GM12878 (cell line): ENCODE data around the gene POR. TPM values are rescaled to one million over a fixed set of nuclear protein-coding genes. Genes with fewer than 3 reads are reported as not detected.
A peak's percentile ranks its signal among the peaks of the same experiment; 100 is the strongest.

ENCODE experiments used
- ATAC-seq: fragments of 200-7000 bp; cut with Tn5 transposase; 3 replicates; pipeline ENCODE4 v1.9.1; 2020; ENCODE audit warnings: mild to moderate bottlenecking, moderate library complexity
- BruUV-seq: library from RNA; stranded (reverse); fragments of 400-500 nt; replicated peaks from 2 replicates; lab custom pipeline; 2021; lab: Mats Ljungman, UMichigan
- CTCF ChIA-PET: fragments of 300-600 bp; sonication (Branson Sonifier 250); formaldehyde crosslinking; extraction: SDS; loops from one replicate; lab custom pipeline; 2021; ENCODE audit warnings: inconsistent platforms; lab: Yijun Ruan, JAX
- POLR2A ChIA-PET: fragments of 350-600 bp; formaldehyde crosslinking; extraction: SDS; loops from one replicate; lab custom pipeline; 2021; ENCODE audit warnings: inconsistent platforms; lab: Charles Lee
- RAD21 ChIA-PET: fragments of 300-600 bp; sonication (Branson Sonifier 250); formaldehyde crosslinking; loops from one replicate; lab custom pipeline; 2023; ENCODE audit warnings: antibody characterized with exemption; ENCODE audit not compliant: unreplicated experiment; lab: Charles Lee
- SMC1A ChIA-PET: fragments of 300-600 bp; sonication (Branson Sonifier 250); formaldehyde crosslinking; loops from one replicate; lab custom pipeline; 2023; ENCODE audit not compliant: unreplicated experiment, uncharacterized antibody; lab: Charles Lee
- DNase-seq: peaks from one replicate; pipeline ENCODE4 v3.0.0-alpha.2; 2011; ENCODE audit warnings: low read depth, low spot score
- FAIRE-seq: peaks from 3 replicates; lab custom pipeline; 2011; peaks lifted over from hg19 to GRCh38; lab: Jason Lieb, UNC
- H2AFZ ChIP-seq: 2 replicates; pipeline ENCODE4 v1.6.0; 2011; ENCODE audit warnings: low read depth, low read length, control low read depth; ENCODE audit not compliant: control insufficient read depth
- H3K27ac ChIP-seq: 2 replicates; pipeline ENCODE4 v1.5.1; 2011; ENCODE audit warnings: control low read depth; ENCODE audit not compliant: control insufficient read depth, insufficient read depth
- H3K27me3 ChIP-seq, 2 experiments: replicated peaks in 1 of 2; 2 replicates each; pipeline versions ENCODE4 v1.6.0 to v1.6.1; 2011; ENCODE audit warnings: low read length in 1 of 2; ENCODE audit not compliant: control insufficient read depth in 2 of 2, insufficient read depth in 2 of 2
- H3K36me3 ChIP-seq, 2 experiments: 2 replicates each; pipeline ENCODE4 v1.5.1; 2011; ENCODE audit warnings: low read length in 1 of 2; ENCODE audit not compliant: control insufficient read depth in 2 of 2, insufficient read depth in 2 of 2
- H3K4me1 ChIP-seq: 2 replicates; pipeline ENCODE4 v1.6.1; 2011; ENCODE audit warnings: mild to moderate bottlenecking, low read length, moderate library complexity, mixed read lengths; ENCODE audit not compliant: control insufficient read depth, insufficient read depth
- H3K4me2 ChIP-seq: 2 replicates; pipeline ENCODE4 v1.6.0; 2011; ENCODE audit warnings: control low read depth; ENCODE audit not compliant: control insufficient read depth, insufficient read depth
- H3K4me3 ChIP-seq: fragments of 200-600 bp; sonication (generic); 2 replicates; pipeline ENCODE4 v1.5.1; 2016
- H3K79me2 ChIP-seq: 2 replicates; pipeline ENCODE4 v1.6.0; 2011; ENCODE audit warnings: low read length; ENCODE audit not compliant: control insufficient read depth, insufficient read depth
- H3K9ac ChIP-seq: 2 replicates; pipeline ENCODE4 v1.8.0; 2011; ENCODE audit warnings: low read length, control low read depth, mixed read lengths; ENCODE audit not compliant: control insufficient read depth, insufficient read depth
- H3K9me3 ChIP-seq: replicated peaks from 3 replicates; pipeline ENCODE4 v1.5.1; 2011; ENCODE audit warnings: mild to moderate bottlenecking, low read length; ENCODE audit not compliant: control insufficient read depth, insufficient read depth
- H4K20me1 ChIP-seq: 2 replicates; pipeline ENCODE4 v1.6.0; 2011; ENCODE audit not compliant: control insufficient read depth, insufficient read depth
- CEBPZ ChIP-seq: fragments of 150-350 bp; IDR thresholded peaks from 2 replicates; pipeline ENCODE4 v1.6.1; 2016; ENCODE audit warnings: low read depth, low read length
- EED ChIP-seq: sonication (generic); IDR thresholded peaks from 2 replicates; pipeline ENCODE4 v1.6.1; 2016; ENCODE audit warnings: antibody characterized with exemption, low read depth
- IRF5 ChIP-seq: fragments of 450-650 bp; IDR thresholded peaks from 2 replicates; pipeline ENCODE4 v1.6.1; 2017; ENCODE audit warnings: borderline replicate concordance
- POLR2A ChIP-seq: IDR thresholded peaks from 2 replicates; pipeline ENCODE4 v1.6.1; 2011; ENCODE audit warnings: low read depth, mild to moderate bottlenecking, low read length
- RUNX3 ChIP-seq: IDR thresholded peaks from 2 replicates; pipeline ENCODE4 v1.6.1; 2012; ENCODE audit warnings: low read length, inconsistent platforms
- WGBS: methylation state at CpG from one replicate; pipeline ENCODE4 v1.1.6; 2016; ENCODE audit warnings: low lambda C conversion rate; ENCODE audit not compliant: insufficient replicate concordance, insufficient coverage; ENCODE audit errors: missing lambda C conversion rate; 5-methylcytosine and 5-hydroxymethylcytosine counted together
- in situ Hi-C: fragments of 300-500 bp; cut with MboI; formaldehyde crosslinking; loops from 9 replicates; pipeline ENCODE4 v1.14.3; 2018; ENCODE audit warnings: mixed read lengths
- intact Hi-C: fragments of 100-400 bp; cut with micrococcal nuclease; formaldehyde crosslinking; loops from one replicate; pipeline ENCODE4 v1.14.2; 2022; ENCODE audit not compliant: unreplicated experiment
- polyA plus RNA-seq, 11 experiments: library from polyadenylated mRNA; depleted of rRNA in 4 of 11; unstranded in 6 of 11; stranded (reverse) in 5 of 11; fragments of >200 nt; fragmentation: Nextera tagmentation in 4 of 11; fragmentation: Illumina TruSeq in 1 of 11; extraction: Ambion mirVana in 4 of 11; extraction: Trizol in 1 of 11; gene quantifications; 1 replicate in 1 of 11; 2 replicates in 10 of 11; pipeline versions ENCODE4 v1.2.1 to v1.2.3, GENCODE V29; 2011 to 2016; ENCODE audit warnings: inconsistent platforms in 2 of 11, missing spikeins in 2 of 11, low read depth in 1 of 11
- total RNA-seq, 4 experiments: library from RNA; depleted of rRNA in 3 of 4; stranded (reverse); fragments of >200 nt in 3 of 4; fragmentation: Illumina TruSeq in 1 of 4; extraction: Trizol in 1 of 4; gene quantifications; 2 replicates each; pipeline versions ENCODE4 v1.2.1 to v1.2.3, GENCODE V29; 2013 to 2021

The POR gene
- total and polyA plus RNA-seq, 10 of the 15 experiments (the other 5 are each of a cell fraction or from before 2014, with no cell fraction given), result 2.2 to 75.8 (median 35.9) TPM

GRCh38 chr7:75979759-75980429 is 64.9 kb downstream of the POR start (continued):
- TF ChIP-seq IRF5 (no peak), RUNX3 (no peak), EED (no peak)

GRCh38 chr7:75980430-75981202 is 65.7 kb downstream of the POR start:
- intact Hi-C loops (no loop called here), in situ Hi-C loops (no loop called here)
- CTCF ChIA-PET, result no interaction called here
- no peak overlapping the region for H3K9ac ChIP-seq
- WGBS, result 88% methylated on average over 28 of the region's 29 CpGs
- H3K4me1 ChIP-seq, result no peaks in the 10 kb centered on the region
- SMC1A ChIA-PET, result no interaction called here
- no peak overlapping the region for H3K4me2 ChIP-seq
- H4K20me1 ChIP-seq, result no peaks in the 10 kb centered on the region
- ATAC-seq (no peak), DNase-seq (no peak), FAIRE-seq (no peak)
- no peaks in the 10 kb centered on the region for H3K27me3 ChIP-seq
- POLR2A ChIA-PET, result no interaction called here
- H3K36me3 ChIP-seq, result peaks cover 0 to 28% of the 10 kb centered on the region in 2 experiments; a peak in 3 of 4 replicates
- H3K79me2 ChIP-seq, result no peaks in the 10 kb centered on the region
- no peaks in the 10 kb centered on the region for H3K9me3 ChIP-seq
- RAD21 ChIA-PET, result no interaction called here
- H3K4me3 ChIP-seq, result no peak overlapping the region
- no peak overlapping the region for H3K27ac ChIP-seq
- H2AFZ ChIP-seq, result no peak overlapping the region
- no TSS peak for BruUV-seq
- peak; percentile 20; the same call in 1 of the 2 replicates for TF ChIP-seq POLR2A
- TF ChIP-seq CEBPZ, result no peak
